CD4-positive, alpha-beta memory T cell (primary cell): ENCODE measurements around the gene ENTHD1. TPM values are rescaled to one million over a fixed set of nuclear protein-coding genes. Genes with fewer than 3 reads are reported as not detected.
"Not testable (repeated sequence)": the region's sequence is repeated elsewhere in the genome, so short reads cannot be mapped to it uniquely, and the experiment has no call there.

Experiments
- CTCF ChIA-PET: fragments of 350-600 bp; sonication (Branson Sonifier 250); formaldehyde crosslinking; loops from one replicate; lab custom pipeline; 2021; ENCODE audit warnings: inconsistent platforms; ENCODE audit not compliant: partially characterized antibody; lab: Charles Lee
- POLR2A ChIA-PET: fragments of 350-600 bp; sonication (Branson Sonifier 250); formaldehyde crosslinking; loops from one replicate; lab custom pipeline; 2021; ENCODE audit not compliant: partially characterized antibody; lab: Charles Lee
- DNase-seq, 5 donors: peaks; one replicate each; pipeline versions ENCODE4 v3.0.0 to v3.0.0-alpha.2; 2020 to 2022; ENCODE audit warnings: mixed read lengths in 1 of 5
- H3K27ac ChIP-seq: one replicate; pipeline ENCODE4 v1.7.0; 2013; ENCODE audit warnings: low read depth, low read length
- H3K27me3 ChIP-seq: 2 replicates; pipeline ENCODE4 v1.7.0; 2013; ENCODE audit warnings: mild to moderate bottlenecking, low read length, moderate library complexity; ENCODE audit not compliant: insufficient read depth
- H3K36me3 ChIP-seq: 2 replicates; pipeline ENCODE4 v1.7.0; 2013; ENCODE audit warnings: mild to moderate bottlenecking, low read length, moderate library complexity; ENCODE audit not compliant: insufficient read depth
- H3K4me1 ChIP-seq: 2 replicates; pipeline ENCODE4 v1.7.0; 2013; ENCODE audit warnings: mild to moderate bottlenecking, low read length, moderate library complexity; ENCODE audit not compliant: insufficient read depth
- H3K4me3 ChIP-seq, 2 donors: one replicate each; pipeline ENCODE4 v1.7.0; 2013; ENCODE audit warnings: low read length in 2 of 2, mild to moderate bottlenecking in 1 of 2
- H3K9me3 ChIP-seq, 2 donors: one replicate each; pipeline ENCODE4 v1.7.0; 2013; ENCODE audit warnings: low read length in 2 of 2, control low read depth in 1 of 2; ENCODE audit not compliant: control insufficient read depth in 1 of 2
- H3K27ac Mint-ChIP-seq, 7 donors: one replicate each; pipeline ENCODE4 v1.8.0; 2020 to 2021; ENCODE audit warnings: mixed read lengths in 7 of 7, mild to moderate bottlenecking in 6 of 7, inconsistent platforms in 3 of 7, moderate library complexity in 3 of 7
- H3K27me3 Mint-ChIP-seq, 2 donors: one replicate each; pipeline ENCODE4 v1.8.0; 2020 to 2021; ENCODE audit warnings: mixed read lengths in 2 of 2
- H3K36me3 Mint-ChIP-seq, 2 donors: one replicate each; pipeline ENCODE4 v1.8.0; 2020 to 2021; ENCODE audit warnings: mixed read lengths in 2 of 2, inconsistent platforms in 1 of 2, mild to moderate bottlenecking in 1 of 2
- H3K4me1 Mint-ChIP-seq, 4 donors: one replicate each; pipeline ENCODE4 v1.8.0; 2020 to 2021; ENCODE audit warnings: mixed read lengths in 4 of 4, mild to moderate bottlenecking in 1 of 4
- H3K4me3 Mint-ChIP-seq, 8 donors: one replicate each; pipeline ENCODE4 v1.8.0; 2020 to 2021; ENCODE audit warnings: mixed read lengths in 8 of 8, mild to moderate bottlenecking in 7 of 8, moderate library complexity in 6 of 8, inconsistent platforms in 3 of 8
- H3K9me3 Mint-ChIP-seq, 8 donors: one replicate each; pipeline ENCODE4 v1.8.0; 2020 to 2021; ENCODE audit warnings: mixed read lengths in 8 of 8, mild to moderate bottlenecking in 5 of 8, inconsistent platforms in 3 of 8, moderate library complexity in 1 of 8
- intact Hi-C: fragments of 100-400 bp; cut with micrococcal nuclease; formaldehyde crosslinking; loops from one replicate; pipeline ENCODE4 v1.15.1; 2023
- polyA plus RNA-seq, 2 donors: library from polyadenylated mRNA; unstranded; fragments of 300-500 nt; fragmentation: Illumina TruSeq; gene quantifications; one replicate each; pipeline ENCODE4 v1.2.3, GENCODE V29; 2021
- total RNA-seq, 2 experiments: library from RNA; stranded (reverse); gene quantifications; one replicate each; pipeline ENCODE4 v1.2.3, GENCODE V29; 2021

ENTHD1 gene
- total and polyA plus RNA-seq, 4 experiments from 2014 or later: 0.10 to 0.47 (median 0.20) TPM

DNA sequence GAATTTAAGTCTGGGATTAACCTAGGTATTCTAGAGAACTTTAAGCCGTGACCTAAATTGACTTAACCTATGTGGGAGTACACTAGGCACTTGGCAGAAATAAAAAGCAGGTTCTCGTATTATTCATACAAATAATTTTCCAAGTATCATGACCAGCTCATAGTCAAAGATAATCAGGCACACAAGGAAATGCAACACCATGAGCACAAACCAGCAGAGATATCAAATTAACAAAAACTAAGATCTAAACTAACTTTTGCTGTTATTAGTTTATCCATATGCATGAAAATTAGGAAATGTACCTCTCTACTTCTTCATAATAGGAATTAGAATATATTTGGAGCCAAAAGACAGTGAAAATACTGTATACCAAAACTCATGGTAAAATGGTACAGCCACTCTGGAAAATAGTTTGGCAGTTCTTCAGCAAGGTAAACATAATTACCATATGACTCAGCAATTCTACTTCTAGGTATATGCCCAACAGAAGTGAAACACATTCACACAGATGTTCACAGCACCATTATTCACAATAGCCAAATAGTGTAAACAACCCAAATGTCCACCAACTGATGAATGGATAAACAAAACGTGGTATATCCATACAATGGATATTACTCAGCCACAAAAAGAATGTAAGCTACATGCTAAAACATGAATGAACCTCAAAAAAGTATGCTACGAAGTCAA lies 154.1 kb downstream of the ENTHD1 start:
- no peaks in the 10 kb centered on the region for H3K9me3 ChIP-seq
- H3K27ac ChIP-seq: no peak overlapping the region
- ChIA-PET POLR2A (no interaction called here), CTCF (interaction anchor here (1.5 kb wide), 1 partner anchor 13 kb away, joined by 4 read pairs; no protein-coding TSS in a partner anchor)
- intact Hi-C loops: no loop called here
- no peak overlapping the region for H3K4me3 Mint-ChIP-seq
- H3K4me3 ChIP-seq: no peak overlapping the region
- peaks cover 0 to 5% of the 10 kb centered on the region in 2 donors for H3K27me3 Mint-ChIP-seq
- DNase-seq: no peak
- no peaks in the 10 kb centered on the region for H3K36me3 ChIP-seq
- peaks cover 0 to 6% (median 5%) of the 10 kb centered on the region in 8 donors for H3K9me3 Mint-ChIP-seq
- no peaks in the 10 kb centered on the region for H3K27me3 ChIP-seq
- no peaks in the 10 kb centered on the region for H3K4me1 ChIP-seq
- peaks cover 0 to 2% (median 0%) of the 10 kb centered on the region in 4 donors for H3K4me1 Mint-ChIP-seq
- no peak overlapping the region for H3K27ac Mint-ChIP-seq
- no peaks in the 10 kb centered on the region for H3K36me3 Mint-ChIP-seq

DNA sequence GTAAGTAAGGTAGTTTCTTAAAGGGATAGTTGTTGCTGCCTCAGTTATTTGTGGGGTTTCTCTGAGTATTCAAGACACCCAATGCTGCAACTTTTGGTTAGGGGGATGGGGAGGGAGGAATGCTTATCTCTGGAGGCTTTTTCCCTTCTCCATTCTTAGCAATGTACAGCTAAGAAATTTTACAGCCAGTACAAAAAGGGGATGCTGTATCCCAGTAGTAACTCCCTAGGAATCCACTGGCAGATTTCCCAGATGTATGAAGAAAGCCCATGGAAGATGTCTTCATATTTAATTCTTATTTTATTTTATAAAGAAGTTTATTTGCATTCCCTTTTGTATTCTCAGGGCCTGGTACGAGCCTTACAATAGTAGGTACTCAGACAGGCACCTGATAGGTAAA lies 154.8 kb downstream of the ENTHD1 start:
- H3K4me3 Mint-ChIP-seq: no peak overlapping the region
- intact Hi-C loops: no loop called here
- DNase-seq: no peak
- peaks cover 0 to 5% of the 10 kb centered on the region in 2 donors for H3K27me3 Mint-ChIP-seq
- no peaks in the 10 kb centered on the region for H3K4me1 ChIP-seq
- no peak overlapping the region for H3K27ac Mint-ChIP-seq
- H3K9me3 Mint-ChIP-seq: peaks cover 0 to 6% (median 5%) of the 10 kb centered on the region in 8 donors
- no peak overlapping the region for H3K4me3 ChIP-seq
- no peaks in the 10 kb centered on the region for H3K27me3 ChIP-seq
- no peaks in the 10 kb centered on the region for H3K36me3 Mint-ChIP-seq
- H3K36me3 ChIP-seq: no peaks in the 10 kb centered on the region
- ChIA-PET POLR2A (no interaction called here), CTCF (interaction anchor here (1.5 kb wide), 1 partner anchor 14 kb away, joined by 4 read pairs; no protein-coding TSS in a partner anchor)
- no peaks in the 10 kb centered on the region for H3K4me1 Mint-ChIP-seq
- no peaks in the 10 kb centered on the region for H3K9me3 ChIP-seq
- no peak overlapping the region for H3K27ac ChIP-seq

GRCh38 chr22:39735776-39736175 lies 157.8 kb downstream of the ENTHD1 start:
- H3K4me3 ChIP-seq: no peak overlapping the region
- H3K4me1 ChIP-seq: no peaks in the 10 kb centered on the region
- H3K27ac ChIP-seq: no peak overlapping the region
- POLR2A ChIA-PET: no interaction called here
- Mint-ChIP-seq H3K27me3 (peaks cover 1 to 5% of the 10 kb centered on the region in 2 donors), H3K36me3 (no peaks in the 10 kb centered on the region), H3K9me3 (peaks cover 0 to 6% (median 3%) of the 10 kb centered on the region in 8 donors), H3K4me1 (no peaks in the 10 kb centered on the region), H3K4me3 (no peak overlapping the region), H3K27ac (no peak overlapping the region)
- no peak for DNase-seq
- CTCF ChIA-PET: no interaction called here
- H3K9me3 ChIP-seq: no peaks in the 10 kb centered on the region
- H3K27me3 ChIP-seq: no peaks in the 10 kb centered on the region
- H3K36me3 ChIP-seq: no peaks in the 10 kb centered on the region
- intact Hi-C loops: no loop called here

DNA sequence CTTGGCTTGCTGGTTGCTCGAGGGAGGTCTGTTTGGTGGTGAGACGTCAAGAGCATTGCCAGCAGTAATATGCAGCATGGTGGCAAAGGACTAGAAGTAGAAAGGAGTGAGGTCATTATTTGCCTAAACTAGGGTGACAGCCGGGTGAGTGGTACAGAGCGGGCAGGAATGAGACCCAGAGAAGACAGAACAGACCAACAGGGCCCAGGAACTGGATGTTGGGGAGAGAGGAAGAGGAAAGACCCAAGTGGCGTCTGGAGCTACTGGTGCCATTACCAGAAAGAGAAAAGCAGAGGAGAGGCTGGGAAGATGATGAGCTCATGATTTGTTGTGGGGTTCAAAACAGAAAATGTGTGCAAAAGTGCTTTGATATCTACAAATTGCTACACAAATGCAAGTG lies 158.7 kb downstream of the ENTHD1 start:
- peaks cover 0 to 6% (median 3%) of the 10 kb centered on the region in 8 donors for H3K9me3 Mint-ChIP-seq
- intact Hi-C loops: no loop called here
- CTCF ChIA-PET: no interaction called here

DNA sequence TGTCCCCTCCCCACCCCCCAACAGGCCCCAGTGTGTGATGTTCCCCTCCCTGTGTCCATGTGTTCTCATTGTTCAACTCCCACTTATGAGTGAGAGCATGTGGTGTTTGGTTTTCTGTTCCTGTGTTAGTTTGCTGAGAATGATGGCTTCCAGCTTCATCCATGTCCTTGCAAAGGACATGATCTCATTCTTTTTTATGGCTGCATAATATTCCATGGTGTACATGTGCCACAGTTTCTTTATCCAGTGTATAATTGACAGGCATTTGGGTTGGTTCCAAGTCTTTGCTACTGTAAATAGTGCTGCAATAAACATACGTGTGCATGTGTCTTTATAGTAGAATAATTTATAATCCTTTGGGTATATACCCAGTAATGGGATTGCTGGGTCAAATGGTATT lies 159.5 kb downstream of the ENTHD1 start:
- H3K27ac Mint-ChIP-seq, H3K36me3 Mint-ChIP-seq, H3K4me3 Mint-ChIP-seq, H3K4me3 ChIP-seq, H3K9me3 ChIP-seq, H3K9me3 Mint-ChIP-seq, H3K27me3 ChIP-seq, intact Hi-C loops, H3K4me1 ChIP-seq, H3K36me3 ChIP-seq, H3K4me1 Mint-ChIP-seq, CTCF ChIA-PET, POLR2A ChIA-PET, DNase-seq, H3K27ac ChIP-seq, H3K27me3 Mint-ChIP-seq: not testable (repeated sequence)

More for the DNA sequence above, 158.7 kb downstream of the ENTHD1 start:
- no peak for DNase-seq
- H3K4me1 Mint-ChIP-seq: no peaks in the 10 kb centered on the region
- H3K4me3 Mint-ChIP-seq: no peak overlapping the region
- peaks cover 1 to 5% of the 10 kb centered on the region in 2 donors for H3K27me3 Mint-ChIP-seq
- POLR2A ChIA-PET: no interaction called here
- Histone ChIP-seq H3K36me3 (no peaks in the 10 kb centered on the region), H3K4me1 (no peaks in the 10 kb centered on the region), H3K27ac (no peak overlapping the region), H3K27me3 (no peaks in the 10 kb centered on the region), H3K9me3 (no peaks in the 10 kb centered on the region), H3K4me3 (no peak overlapping the region)
- H3K36me3 Mint-ChIP-seq: no peaks in the 10 kb centered on the region
- H3K27ac Mint-ChIP-seq: no peak overlapping the region

- no peaks in the 10 kb centered on the region for H3K36me3 ChIP-seq
- H3K27ac Mint-ChIP-seq: no peak overlapping the region
- peaks cover 0 to 2% (median 0%) of the 10 kb centered on the region in 8 donors for H3K9me3 Mint-ChIP-seq
- no peak for DNase-seq
- intact Hi-C loops: no loop called here
- H3K36me3 Mint-ChIP-seq: no peaks in the 10 kb centered on the region
- no peaks in the 10 kb centered on the region for H3K27me3 ChIP-seq
- H3K27me3 Mint-ChIP-seq: peaks cover 1 to 5% of the 10 kb centered on the region in 2 donors
- no peak overlapping the region for H3K4me3 Mint-ChIP-seq
- no peak overlapping the region for H3K27ac ChIP-seq
- H3K4me1 ChIP-seq: no peaks in the 10 kb centered on the region
- no peaks in the 10 kb centered on the region for H3K9me3 ChIP-seq
- ChIA-PET POLR2A (no interaction called here), CTCF (interaction anchor here (0.6 kb wide), 1 partner anchor 718 kb away, joined by 3 read pairs; no protein-coding TSS in a partner anchor)
- H3K4me1 Mint-ChIP-seq: no peaks in the 10 kb centered on the region
- H3K4me3 ChIP-seq: no peak overlapping the region
These were observed 160.4 kb downstream of the ENTHD1 start for GRCh38 chr22:39733191-39733590.

GRCh38 chr22:39732625-39733024 lies 160.9 kb downstream of the ENTHD1 start:
- ChIA-PET POLR2A (no interaction called here), CTCF (interaction anchor here (0.6 kb wide), 1 partner anchor 719 kb away, joined by 3 read pairs; no protein-coding TSS in a partner anchor)
- no peak for DNase-seq
- Mint-ChIP-seq H3K4me3 (no peak overlapping the region), H3K4me1 (no peaks in the 10 kb centered on the region), H3K36me3 (no peaks in the 10 kb centered on the region), H3K9me3 (peaks cover 0 to 2% (median 0%) of the 10 kb centered on the region in 8 donors), H3K27ac (no peak overlapping the region), H3K27me3 (peaks cover 1 to 5% of the 10 kb centered on the region in 2 donors)
- no peaks in the 10 kb centered on the region for H3K9me3 ChIP-seq
- intact Hi-C loops: no loop called here
- H3K4me1 ChIP-seq: no peaks in the 10 kb centered on the region
- H3K27me3 ChIP-seq: no peaks in the 10 kb centered on the region
- no peak overlapping the region for H3K27ac ChIP-seq
- H3K36me3 ChIP-seq: no peaks in the 10 kb centered on the region
- no peak overlapping the region for H3K4me3 ChIP-seq
